ENCODE data around the gene FGFR2.
"Not testable (repeated sequence)": the region's sequence is repeated elsewhere in the genome, so short reads cannot be mapped to it uniquely, and the experiment has no call there.

The FGFR2 gene

GRCh38 chr10:121524157-121524817 lies 74.0 kb downstream of the FGFR2 start:
- no peak for DNase-seq (ENCODE audit: low spot score)

- DNase-seq (ENCODE audit: low spot score) = no peak
These were observed 75.4 kb downstream of the FGFR2 start for GRCh38 chr10:121522831-121523230.

- no peak for DNase-seq (ENCODE audit: low spot score)
These were observed 76.3 kb downstream of the FGFR2 start for GRCh38 chr10:121521794-121522556.

GRCh38 chr10:121520526-121520925 lies 77.7 kb downstream of the FGFR2 start:
- not testable (repeated sequence) for DNase-seq (ENCODE audit: low spot score)

- DNase-seq (ENCODE audit: low spot score) = no peak
These were observed 78.2 kb downstream of the FGFR2 start for GRCh38 chr10:121519901-121520493.

- no peak for DNase-seq (ENCODE audit: low spot score)
These were observed 78.8 kb downstream of the FGFR2 start for GRCh38 chr10:121519411-121519810.

- no peak for DNase-seq (ENCODE audit: low spot score)
These were observed 79.9 kb downstream of the FGFR2 start for GRCh38 chr10:121518333-121518732.

- no peak for DNase-seq (ENCODE audit: low spot score)
These were observed 82.0 kb downstream of the FGFR2 start for GRCh38 chr10:121516093-121516865.

GRCh38 chr10:121514141-121514865 lies 83.9 kb downstream of the FGFR2 start:
- DNase-seq (ENCODE audit: low spot score) = no peak

- DNase-seq (ENCODE audit: low spot score) = no peak
These were observed 86.3 kb downstream of the FGFR2 start for GRCh38 chr10:121511943-121512342.

- DNase-seq (ENCODE audit: low spot score) = no peak
These were observed 86.8 kb downstream of the FGFR2 start for GRCh38 chr10:121511460-121511859.

GRCh38 chr10:121510201-121510771 lies 88.0 kb downstream of the FGFR2 start:
- DNase-seq (ENCODE audit: low spot score) = no peak

- no peak for DNase-seq (ENCODE audit: low spot score)
These were observed 88.4 kb downstream of the FGFR2 start for GRCh38 chr10:121509796-121510195.

- no peak for DNase-seq (ENCODE audit: low spot score)
These were observed 89.1 kb downstream of the FGFR2 start for GRCh38 chr10:121509112-121509511.

GRCh38 chr10:121503587-121504051 lies 94.6 kb downstream of the FGFR2 start:
- DNase-seq (ENCODE audit: low spot score) = no peak

- no peak for DNase-seq (ENCODE audit: low spot score)
These were observed 96.4 kb downstream of the FGFR2 start for GRCh38 chr10:121501796-121502195.

GRCh38 chr10:121500701-121501332 lies 97.4 kb downstream of the FGFR2 start:
- DNase-seq (ENCODE audit: low spot score) = no peak

GRCh38 chr10:121497513-121498470 lies 100.5 kb downstream of the FGFR2 start:
- DNase-seq (ENCODE audit: low spot score) = no peak

GRCh38 chr10:121495719-121496118 lies 102.5 kb downstream of the FGFR2 start:
- no peak for DNase-seq (ENCODE audit: low spot score)

- no peak for DNase-seq (ENCODE audit: low spot score)
These were observed 103.9 kb downstream of the FGFR2 start for GRCh38 chr10:121494296-121494695.

Measured in kidney capillary endothelial cell (primary cell).